Measurements from ENCODE around the gene DSPP. TPM values are rescaled to one million over a fixed set of nuclear protein-coding genes. Genes with fewer than 3 reads are reported as not detected.

The DSPP gene
- total RNA-seq, 3 donors from 2014 or later (not counting 1 experiment from before 2014, with no cell fraction given) = not detected

GRCh38 chr4:87580057-87580456 is 28.3 kb upstream of the DSPP start:
- peaks cover 14% of the 10 kb centered on the region in 2 donors for H3K4me1 Mint-ChIP-seq

GRCh38 chr4:87584222-87584908 is 24.0 kb upstream of the DSPP start:
- no peaks in the 10 kb centered on the region for H3K27me3 ChIP-seq (ENCODE audit: control insufficient read depth, insufficient read depth, low read length)
- WGBS (ENCODE audit: insufficient coverage) = 88% methylated on average over 1 of the region's 2 CpGs
- Mint-ChIP-seq H3K27ac (no peak overlapping the region), H3K4me1 (peaks cover 14% of the 10 kb centered on the region in 2 donors), H3K9me3 (peaks cover 0 to 3% of the 10 kb centered on the region in 2 donors), H3K4me3 (no peak overlapping the region), H3K27me3 (ENCODE audit: low read depth in 2 of 2) (no peaks in the 10 kb centered on the region), H3K36me3 (no peaks in the 10 kb centered on the region)
- no peak overlapping the region for H3K4me3 ChIP-seq (ENCODE audit: low read length)
- H3K27ac ChIP-seq (ENCODE audit: low read length) = no peak overlapping the region
- H3K4me1 ChIP-seq (ENCODE audit: control insufficient read depth, insufficient read depth, low read length) = peaks cover 3% of the 10 kb centered on the region
- no peak for TF ChIP-seq CTCF (IDR thresholded peaks at IDR 0.05)
- H3K9me3 ChIP-seq (ENCODE audit: control insufficient read depth, insufficient read depth, low read length) = no peaks in the 10 kb centered on the region
- DNase-seq (no peak), ATAC-seq (no peak)
- intact Hi-C loops (cut with micrococcal nuclease) = no loop called here
- H3K36me3 ChIP-seq (ENCODE audit: control insufficient read depth, insufficient read depth, low read length) = no peaks in the 10 kb centered on the region

More at GRCh38 chr4:87580057-87580456, 28.3 kb upstream of the DSPP start:
- Histone ChIP-seq H3K4me1 (ENCODE audit: control insufficient read depth, insufficient read depth, low read length) (peaks cover 3% of the 10 kb centered on the region), H3K27me3 (ENCODE audit: control insufficient read depth, insufficient read depth, low read length) (no peaks in the 10 kb centered on the region), H3K27ac (ENCODE audit: low read length) (no peak overlapping the region), H3K36me3 (ENCODE audit: control insufficient read depth, insufficient read depth, low read length) (no peaks in the 10 kb centered on the region), H3K4me3 (ENCODE audit: low read length) (no peak overlapping the region), H3K9me3 (ENCODE audit: control insufficient read depth, insufficient read depth, low read length) (no peaks in the 10 kb centered on the region)
- ATAC-seq (no peak), DNase-seq (no peak)
- no peaks in the 10 kb centered on the region for H3K36me3 Mint-ChIP-seq
- 84% methylated on average over 2 of the region's 3 CpGs for WGBS (ENCODE audit: insufficient coverage)
- H3K4me3 Mint-ChIP-seq = no peak overlapping the region
- no peak for TF ChIP-seq CTCF (IDR thresholded peaks at IDR 0.05)
- no peaks in the 10 kb centered on the region for H3K27me3 Mint-ChIP-seq (ENCODE audit: low read depth in 2 of 2)
- no peaks in the 10 kb centered on the region for H3K9me3 Mint-ChIP-seq
- no peak overlapping the region for H3K27ac Mint-ChIP-seq
- intact Hi-C loops (cut with micrococcal nuclease) = no loop called here

GRCh38 chr4:87589531-87589930 is 18.8 kb upstream of the DSPP start:
- no peak for ATAC-seq
- peaks cover 0 to 7% of the 10 kb centered on the region in 2 donors for H3K27me3 Mint-ChIP-seq (ENCODE audit: low read depth in 2 of 2)
- no peaks in the 10 kb centered on the region for H3K36me3 Mint-ChIP-seq
- no peaks in the 10 kb centered on the region for H3K4me1 Mint-ChIP-seq
- H3K4me3 ChIP-seq (ENCODE audit: low read length) = no peak overlapping the region
- H3K27me3 ChIP-seq (ENCODE audit: control insufficient read depth, insufficient read depth, low read length) = no peaks in the 10 kb centered on the region
- peaks cover 0 to 3% of the 10 kb centered on the region in 2 donors for H3K9me3 Mint-ChIP-seq
- intact Hi-C loops (cut with micrococcal nuclease) = no loop called here
- H3K36me3 ChIP-seq (ENCODE audit: control insufficient read depth, insufficient read depth, low read length) = no peaks in the 10 kb centered on the region
- no peaks in the 10 kb centered on the region for H3K4me1 ChIP-seq (ENCODE audit: control insufficient read depth, insufficient read depth, low read length)
- no peak overlapping the region for H3K27ac Mint-ChIP-seq
- H3K4me3 Mint-ChIP-seq = no peak overlapping the region
- TF ChIP-seq CTCF (IDR thresholded peaks at IDR 0.05) = no peak
- H3K9me3 ChIP-seq (ENCODE audit: control insufficient read depth, insufficient read depth, low read length) = no peaks in the 10 kb centered on the region
- no peak for DNase-seq
- H3K27ac ChIP-seq (ENCODE audit: low read length) = no peak overlapping the region

GRCh38 chr4:87592124-87592523 is 16.2 kb upstream of the DSPP start:
- intact Hi-C loops (cut with micrococcal nuclease) = no loop called here
- Mint-ChIP-seq H3K4me3 (no peak overlapping the region), H3K4me1 (no peaks in the 10 kb centered on the region), H3K27ac (no peak overlapping the region), H3K27me3 (ENCODE audit: low read depth in 2 of 2) (peaks cover 7 to 15% of the 10 kb centered on the region in 2 donors), H3K36me3 (peaks cover 6% of the 10 kb centered on the region), H3K9me3 (no peaks in the 10 kb centered on the region)
- DNase-seq = no peak
- Histone ChIP-seq H3K36me3 (ENCODE audit: control insufficient read depth, insufficient read depth, low read length) (no peaks in the 10 kb centered on the region), H3K27me3 (ENCODE audit: control insufficient read depth, insufficient read depth, low read length) (no peaks in the 10 kb centered on the region), H3K27ac (ENCODE audit: low read length) (no peak overlapping the region), H3K9me3 (ENCODE audit: control insufficient read depth, insufficient read depth, low read length) (no peaks in the 10 kb centered on the region), H3K4me1 (ENCODE audit: control insufficient read depth, insufficient read depth, low read length) (no peaks in the 10 kb centered on the region), H3K4me3 (ENCODE audit: low read length) (no peak overlapping the region)
- no peak for ATAC-seq
- 83% methylated on average over 2 of the region's 2 CpGs for WGBS (ENCODE audit: insufficient coverage)
- no peak for TF ChIP-seq CTCF (IDR thresholded peaks at IDR 0.05)
